OCI-M1 (cell line): ENCODE results near the gene MACROD2.
"Not testable (repeated sequence)": the region's sequence is repeated elsewhere in the genome, so short reads cannot be mapped to it uniquely, and the experiment has no call there.

Source experiments
- DNase-seq: peaks from one replicate; lab custom pipeline; 2025; lab: John Stamatoyannopoulos, UW

Gene MACROD2

DNA sequence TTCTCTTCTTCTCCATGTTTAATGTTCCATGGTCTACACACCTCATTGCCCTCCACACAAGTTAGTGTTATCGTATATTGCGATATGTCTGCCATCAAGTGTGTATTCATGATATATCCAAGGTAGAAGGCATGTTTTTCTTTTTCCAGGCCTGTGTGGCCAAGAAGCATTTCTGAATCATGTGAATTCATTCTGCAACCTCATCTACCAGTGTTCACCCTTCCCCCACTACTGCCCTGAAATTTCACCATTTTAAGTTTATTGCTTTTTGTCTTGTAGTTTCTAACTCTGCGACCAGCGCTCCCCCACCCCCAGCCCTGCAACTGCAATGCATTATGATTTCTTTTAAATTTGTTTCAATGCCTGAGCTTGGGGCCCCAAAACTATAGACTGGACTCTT, 960.1 kb downstream of the MACROD2 start:
- DNase-seq, result no peak

DNA sequence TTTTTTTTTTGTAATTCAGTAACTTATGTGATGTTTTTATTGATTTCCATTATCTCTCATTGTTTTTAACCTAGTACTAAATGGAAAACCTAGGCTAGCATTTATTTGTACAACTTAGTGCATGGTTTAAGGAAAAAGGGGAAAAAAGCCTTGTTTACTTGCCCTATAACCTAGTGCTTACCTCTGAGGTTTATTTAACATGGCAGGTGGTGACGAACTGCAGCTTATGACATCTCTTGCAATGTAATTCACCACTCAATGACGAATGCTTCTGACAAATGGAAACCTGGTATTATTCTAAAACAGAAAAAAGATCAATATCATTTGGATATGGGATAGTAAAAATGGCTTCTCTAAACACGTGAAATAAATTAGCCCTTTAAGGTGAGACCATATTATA, 960.7 kb downstream of the MACROD2 start:
- no peak for DNase-seq

- DNase-seq, result no peak
Measured at GRCh38 chr20:14956538-14956937, 961.2 kb downstream of the MACROD2 start.

- DNase-seq, result no peak
Measured at GRCh38 chr20:14957402-14957801, 962.1 kb downstream of the MACROD2 start.

DNA sequence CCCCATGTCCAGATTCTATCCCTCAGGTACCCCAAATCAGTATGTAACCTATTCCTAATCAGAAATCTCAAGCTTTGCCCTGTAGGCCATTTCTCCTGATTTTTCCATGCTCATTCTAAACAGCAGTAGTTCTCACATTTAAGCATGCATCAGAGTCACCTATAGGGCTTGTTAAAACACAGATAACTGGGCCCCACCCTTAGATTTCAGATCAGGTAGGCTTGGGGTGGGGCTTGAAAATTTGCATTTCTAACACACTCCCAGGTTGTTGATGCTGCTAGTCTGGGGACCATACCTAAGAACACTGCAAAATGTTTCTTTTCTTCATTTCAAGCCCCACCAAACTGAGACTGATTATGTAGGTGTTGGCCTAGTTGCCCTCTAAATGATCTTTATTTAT, 963.3 kb downstream of the MACROD2 start:
- no peak for DNase-seq

DNA sequence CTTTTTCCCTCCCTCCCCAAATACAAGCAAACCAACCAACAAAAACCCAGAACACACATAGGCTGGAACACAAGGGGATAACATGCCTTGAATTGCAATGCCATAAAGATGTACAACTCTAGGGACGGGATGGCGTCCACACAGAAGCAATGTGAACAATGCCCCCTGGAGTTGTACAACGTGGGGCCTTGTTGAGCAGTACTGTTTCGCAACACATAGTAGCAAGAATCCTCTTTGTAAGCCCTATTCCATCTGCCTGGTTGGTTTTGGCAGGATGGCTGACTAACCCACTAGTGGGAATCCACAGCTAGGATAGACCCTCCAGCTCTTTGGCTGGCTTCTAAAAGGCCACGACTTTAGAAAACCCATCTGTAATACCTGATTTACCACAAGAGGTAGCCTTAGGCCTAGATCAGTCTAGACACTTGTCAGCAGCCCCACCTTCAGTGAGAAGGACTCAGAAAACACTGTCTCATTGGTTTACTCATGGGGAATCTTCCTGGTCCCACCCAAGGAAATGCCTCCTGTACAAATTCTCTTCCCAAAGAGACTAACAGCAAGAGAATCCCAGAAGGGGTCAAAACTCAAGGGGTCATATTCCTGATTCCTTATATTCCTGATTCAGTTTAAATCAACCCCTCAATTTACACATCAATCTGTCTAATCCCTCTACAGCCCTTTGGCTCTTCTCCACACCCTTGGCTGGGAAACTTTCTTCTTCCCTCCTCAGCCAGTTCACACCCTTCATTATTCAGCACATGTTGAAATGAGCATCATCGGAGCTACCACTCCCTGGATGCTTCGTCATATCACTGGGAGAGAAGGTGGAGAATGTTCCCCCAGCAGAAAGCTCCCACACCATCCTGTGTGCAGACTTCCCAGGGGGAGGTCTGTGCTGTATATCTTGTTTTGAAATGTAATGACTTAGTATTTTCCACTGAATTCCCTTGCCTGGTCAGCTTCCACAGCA, 964.5 kb downstream of the MACROD2 start:
- DNase-seq, result no peak

DNA sequence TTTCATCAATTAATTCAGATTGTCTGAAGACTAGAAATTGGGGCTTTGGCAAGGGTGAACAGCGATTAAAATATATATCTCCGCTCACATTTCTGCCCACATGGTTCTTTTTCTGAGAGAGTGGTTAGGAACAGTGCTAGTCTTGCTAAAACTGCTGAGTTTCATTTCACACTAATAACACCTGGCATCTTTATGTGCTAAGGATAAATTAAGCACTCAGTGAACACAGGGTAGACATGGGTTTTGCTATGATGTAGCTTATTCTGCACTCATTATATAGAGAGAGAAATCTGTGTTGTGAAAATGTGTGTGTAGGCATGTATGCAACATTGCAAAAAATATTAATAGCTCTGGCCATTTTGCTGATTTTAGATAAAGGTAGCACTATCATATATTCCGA, 965.5 kb downstream of the MACROD2 start:
- DNase-seq, result no peak

GRCh38 chr20:14963262-14963663, 967.9 kb downstream of the MACROD2 start:
- no peak for DNase-seq

- DNase-seq, result no peak
Measured at GRCh38 chr20:14966203-14966602, 970.9 kb downstream of the MACROD2 start.

GRCh38 chr20:14966808-14967207, 971.5 kb downstream of the MACROD2 start:
- no peak for DNase-seq

GRCh38 chr20:14972256-14972655, 976.9 kb downstream of the MACROD2 start:
- DNase-seq, result no peak

- DNase-seq, result no peak
Measured at GRCh38 chr20:14972690-14973089, 977.4 kb downstream of the MACROD2 start.

DNA sequence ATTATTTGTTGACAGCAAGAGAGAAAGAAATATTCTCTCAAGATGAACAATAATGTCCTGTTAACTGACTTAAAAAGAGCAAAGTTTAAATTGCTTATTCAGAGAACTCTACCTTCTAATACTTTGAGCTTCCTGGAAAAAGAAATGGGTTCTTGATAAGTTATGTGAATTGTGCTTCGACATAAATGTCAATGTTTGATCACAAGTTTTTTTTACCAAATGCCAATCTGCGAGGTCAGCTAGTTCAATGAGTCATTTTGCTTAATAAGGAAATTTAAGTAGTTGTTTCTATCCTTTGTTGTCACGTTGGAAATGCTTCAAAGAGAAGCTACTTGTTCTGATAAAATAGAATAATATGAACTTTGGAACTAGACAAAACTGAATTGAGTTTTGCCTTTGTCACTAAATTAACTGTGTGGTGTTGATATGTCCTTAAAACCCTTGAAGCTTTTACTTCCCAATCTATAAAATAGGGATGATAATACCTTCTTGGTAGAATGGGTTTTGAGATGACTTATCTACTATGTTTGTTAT, 984.2 kb downstream of the MACROD2 start:
- no peak for DNase-seq

GRCh38 chr20:14981486-14981885, 986.2 kb downstream of the MACROD2 start:
- not testable (repeated sequence) for DNase-seq

GRCh38 chr20:14982324-14982723, 987.0 kb downstream of the MACROD2 start:
- DNase-seq, result not testable (repeated sequence)

DNA sequence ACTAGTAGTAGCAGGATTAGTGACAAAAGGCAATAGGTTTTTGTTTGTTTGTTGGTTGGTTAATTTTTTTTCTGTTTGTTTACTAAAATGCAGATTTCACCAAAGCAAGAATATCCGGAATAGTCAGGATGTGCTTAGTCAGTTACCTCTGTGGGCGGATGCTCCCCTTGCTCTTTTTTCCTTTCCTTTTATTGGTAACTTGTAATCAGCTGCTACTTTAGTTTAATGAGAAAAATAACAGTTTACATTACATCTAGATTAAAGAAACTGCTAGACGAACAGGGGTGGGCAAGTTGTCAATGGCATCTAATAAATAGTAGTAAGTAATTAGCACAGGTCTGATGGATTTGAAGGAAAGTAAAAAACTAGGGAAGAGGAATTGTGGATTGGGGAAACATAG, 989.0 kb downstream of the MACROD2 start:
- DNase-seq, result no peak

- DNase-seq, result no peak
Measured at GRCh38 chr20:14984768-14985622, 989.7 kb downstream of the MACROD2 start.

GRCh38 chr20:14986026-14986655, 990.8 kb downstream of the MACROD2 start:
- no peak for DNase-seq

GRCh38 chr20:14986656-14987055, 991.3 kb downstream of the MACROD2 start:
- no peak for DNase-seq

GRCh38 chr20:14989535-14990290, 994.4 kb downstream of the MACROD2 start:
- DNase-seq, result no peak

DNA sequence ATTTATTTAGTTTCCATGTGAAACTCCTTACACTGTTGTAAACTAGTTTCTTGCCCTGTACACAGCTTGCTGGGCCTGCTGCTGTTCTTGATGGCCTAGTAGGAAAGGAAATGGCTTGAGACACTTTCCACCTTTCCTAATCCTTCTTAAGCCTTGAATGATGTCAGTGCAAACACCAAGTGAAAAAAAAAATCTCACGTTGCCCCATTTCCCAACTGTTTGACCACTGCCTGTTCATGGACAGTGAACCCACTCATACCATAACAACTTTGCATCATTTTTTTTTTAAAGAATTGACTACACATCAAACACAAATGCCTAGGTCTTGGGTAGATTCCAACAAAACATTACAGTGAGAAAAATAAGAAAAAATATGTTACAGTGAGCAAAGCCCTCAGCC, 995.7 kb downstream of the MACROD2 start:
- DNase-seq, result no peak
